ENCODE measurements around the gene ZDHHC4.

Gene ZDHHC4

DNA sequence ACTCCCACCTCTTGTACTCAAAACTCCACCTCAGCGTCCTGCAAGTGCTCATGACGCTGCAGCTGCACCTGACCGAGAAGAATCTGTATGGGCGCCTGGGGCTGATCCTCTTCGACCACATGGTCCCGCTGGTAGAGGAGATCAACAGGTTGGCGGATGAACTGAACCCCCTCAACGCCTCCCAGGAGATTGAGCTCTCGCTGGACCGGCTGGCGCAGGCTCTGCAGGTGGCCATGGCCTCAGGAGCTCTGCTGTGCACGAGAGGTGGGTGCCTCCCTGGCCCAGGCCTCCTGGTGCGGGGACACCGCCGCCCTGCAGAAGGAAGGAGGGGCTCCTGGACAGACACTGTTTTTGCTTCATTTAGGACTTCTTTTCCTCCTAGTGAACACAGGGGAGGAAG, 22.8 kb downstream of the ZDHHC4 start:
- TF ChIP-seq, protein P1, sequence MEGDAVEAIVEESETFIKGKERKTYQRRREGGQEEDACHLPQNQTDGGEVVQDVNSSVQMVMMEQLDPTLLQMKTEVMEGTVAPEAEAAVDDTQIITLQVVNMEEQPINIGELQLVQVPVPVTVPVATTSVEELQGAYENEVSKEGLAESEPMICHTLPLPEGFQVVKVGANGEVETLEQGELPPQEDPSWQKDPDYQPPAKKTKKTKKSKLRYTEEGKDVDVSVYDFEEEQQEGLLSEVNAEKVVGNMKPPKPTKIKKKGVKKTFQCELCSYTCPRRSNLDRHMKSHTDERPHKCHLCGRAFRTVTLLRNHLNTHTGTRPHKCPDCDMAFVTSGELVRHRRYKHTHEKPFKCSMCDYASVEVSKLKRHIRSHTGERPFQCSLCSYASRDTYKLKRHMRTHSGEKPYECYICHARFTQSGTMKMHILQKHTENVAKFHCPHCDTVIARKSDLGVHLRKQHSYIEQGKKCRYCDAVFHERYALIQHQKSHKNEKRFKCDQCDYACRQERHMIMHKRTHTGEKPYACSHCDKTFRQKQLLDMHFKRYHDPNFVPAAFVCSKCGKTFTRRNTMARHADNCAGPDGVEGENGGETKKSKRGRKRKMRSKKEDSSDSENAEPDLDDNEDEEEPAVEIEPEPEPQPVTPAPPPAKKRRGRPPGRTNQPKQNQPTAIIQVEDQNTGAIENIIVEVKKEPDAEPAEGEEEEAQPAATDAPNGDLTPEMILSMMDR (IDR thresholded peaks at IDR 0.05; ENCODE audit: extremely low read depth, missing control alignments), result no peak
- no peak for DNase-seq (ENCODE audit: low spot score)

DNA sequence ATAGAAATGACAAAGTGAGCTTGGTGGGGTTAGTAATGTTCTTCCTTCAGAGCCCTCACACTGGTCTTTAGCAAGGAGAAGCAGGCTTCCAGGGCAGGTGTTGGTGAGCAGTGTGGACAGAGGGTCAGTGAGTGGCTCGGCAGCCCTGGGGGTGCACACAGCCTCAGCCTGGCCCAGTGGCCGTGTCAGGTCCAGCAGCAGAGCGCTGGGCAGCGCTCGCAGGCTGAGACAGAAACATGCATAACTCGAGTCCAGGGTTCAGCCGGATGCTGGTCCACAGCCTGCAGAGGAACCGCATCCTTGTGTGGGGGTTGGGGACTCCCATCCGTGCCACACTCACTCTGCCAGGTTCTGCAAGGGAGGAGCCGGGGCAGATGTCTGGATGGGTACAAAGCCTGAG, 27.2 kb downstream of the ZDHHC4 start:
- TF ChIP-seq, protein P1 (IDR thresholded peaks at IDR 0.05; ENCODE audit: extremely low read depth, missing control alignments), result no peak
- no peak for DNase-seq (ENCODE audit: low spot score)

DNA sequence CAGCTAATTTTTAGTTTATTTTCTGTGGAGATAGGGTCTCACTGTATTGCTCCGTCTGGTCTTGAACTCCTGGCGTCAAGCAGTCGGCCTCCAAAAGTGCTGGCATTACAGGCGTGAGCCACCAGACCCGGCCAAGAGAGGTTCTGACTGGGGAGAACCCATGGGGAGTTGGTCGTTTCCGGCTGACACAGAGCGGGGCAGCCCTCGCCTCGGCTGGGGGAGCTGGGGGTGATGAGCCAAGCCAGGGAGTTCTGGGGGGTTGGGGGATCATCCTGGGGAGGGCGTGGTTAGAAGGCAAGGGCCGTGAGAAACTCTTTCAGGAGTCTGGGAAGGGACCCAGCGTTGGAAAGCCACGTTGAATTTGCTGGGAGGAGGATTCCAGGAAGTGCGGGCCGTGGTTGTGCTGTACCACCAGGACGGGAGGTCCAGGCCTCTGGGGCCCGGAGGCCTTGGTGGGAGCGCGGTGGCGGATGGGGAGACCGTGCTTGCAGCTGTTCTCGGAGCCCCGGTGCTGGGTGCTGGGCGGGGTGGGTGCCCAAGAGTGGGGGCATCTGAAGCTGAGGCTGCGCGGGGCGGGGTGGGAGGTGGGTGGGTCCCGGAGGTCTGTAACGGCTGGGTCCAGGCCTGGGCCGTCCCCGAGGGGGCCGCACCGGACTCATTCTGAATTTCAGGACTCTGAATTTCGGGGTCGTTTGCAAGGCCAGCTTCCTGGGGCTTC, 29.8 kb downstream of the ZDHHC4 start:
- TF ChIP-seq, protein P1 (IDR thresholded peaks at IDR 0.05; ENCODE audit: extremely low read depth, missing control alignments), result no peak

DNA sequence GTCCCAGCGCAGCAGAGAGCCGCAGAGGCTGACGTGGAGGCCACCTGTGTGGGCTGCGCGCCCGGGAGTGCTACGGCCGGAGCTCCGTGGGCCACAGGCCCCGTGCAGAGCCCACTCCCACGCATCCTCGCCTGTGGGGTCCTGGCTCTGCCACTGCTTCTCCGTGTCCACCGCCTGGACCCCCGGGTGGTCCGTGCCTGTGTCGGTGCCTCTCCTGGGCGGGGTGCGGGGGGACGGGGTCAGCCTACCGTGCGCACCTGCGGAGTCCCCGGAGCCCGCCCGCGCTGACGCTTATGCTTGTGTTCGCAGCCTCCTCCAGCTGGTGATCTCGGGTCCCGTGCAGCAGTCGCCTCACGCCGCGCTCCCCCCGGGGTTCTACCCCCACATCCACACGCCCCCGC, 30.4 kb downstream of the ZDHHC4 start:
- DNase-seq (ENCODE audit: low spot score), result no peak
- TF ChIP-seq, protein P1 (IDR thresholded peaks at IDR 0.05; ENCODE audit: extremely low read depth, missing control alignments), result no peak

More for the DNA sequence above, 29.8 kb downstream of the ZDHHC4 start:
- DNase-seq (ENCODE audit: low spot score), result no peak

DNA sequence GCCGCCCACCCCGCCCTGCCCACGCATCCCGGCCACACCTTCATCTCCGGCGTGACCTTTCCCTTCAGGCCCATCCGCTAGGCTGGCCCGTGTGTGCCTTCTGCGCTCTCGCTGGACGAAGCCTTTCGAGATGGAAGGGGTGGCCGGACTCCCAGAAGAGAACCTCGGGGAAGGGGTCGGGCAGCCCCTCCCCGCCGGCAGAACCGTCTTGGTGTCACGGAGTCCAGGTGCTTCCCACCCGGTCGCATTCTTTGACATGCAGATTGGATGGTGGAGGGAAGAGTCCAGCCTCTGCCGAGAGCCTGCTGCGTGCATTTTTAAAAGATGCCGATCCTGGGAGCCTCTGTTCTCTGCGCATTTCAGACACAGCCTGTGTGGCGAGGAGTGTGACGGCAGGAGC, 30.8 kb downstream of the ZDHHC4 start:
- TF ChIP-seq, protein P1 (IDR thresholded peaks at IDR 0.05; ENCODE audit: extremely low read depth, missing control alignments), result no peak
- DNase-seq (ENCODE audit: low spot score), result no peak

DNA sequence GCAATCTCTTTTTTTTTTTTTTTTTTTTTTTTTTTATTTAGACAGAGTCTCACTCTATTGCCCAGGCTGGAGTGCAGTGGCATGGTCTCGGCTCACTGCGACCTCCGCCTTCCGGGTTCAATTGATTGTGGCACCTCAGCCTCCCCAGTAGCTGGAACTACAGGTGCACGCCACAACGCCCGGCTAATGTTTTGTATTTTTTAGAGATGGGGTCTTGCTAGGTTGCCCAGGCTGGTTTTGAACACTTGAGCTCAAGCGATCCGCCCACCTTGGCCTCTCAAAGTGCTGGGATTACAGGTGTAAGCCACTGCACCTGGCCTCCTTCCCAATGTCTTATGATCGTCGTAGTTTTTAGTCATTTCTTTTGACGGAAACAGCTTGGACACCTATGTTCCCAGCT, 31.5 kb downstream of the ZDHHC4 start:
- TF ChIP-seq, protein P1 (IDR thresholded peaks at IDR 0.05; ENCODE audit: extremely low read depth, missing control alignments), result no peak
- no peak for DNase-seq (ENCODE audit: low spot score)

DNA sequence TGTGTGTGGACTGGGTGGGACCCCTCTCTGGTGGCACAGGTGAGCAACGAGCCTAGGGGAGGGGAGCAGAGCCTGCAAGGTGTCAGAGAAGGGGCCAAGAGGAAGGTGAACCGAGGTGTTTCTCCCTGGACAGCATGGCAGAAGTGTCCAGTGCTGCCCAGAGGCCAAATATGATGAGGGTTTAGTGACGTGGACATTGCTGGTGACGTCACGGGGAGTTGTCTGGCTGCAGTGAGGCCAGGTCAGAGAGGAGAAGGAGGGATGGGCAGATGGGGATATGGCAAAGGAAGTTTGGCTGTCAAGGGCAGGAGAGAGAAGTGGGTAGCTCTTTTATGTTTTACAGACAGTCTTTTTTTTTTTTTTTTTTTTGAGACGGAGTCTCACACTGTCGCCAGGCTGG, 35.6 kb downstream of the ZDHHC4 start:
- no peak for DNase-seq (ENCODE audit: low spot score)
- TF ChIP-seq, protein P1 (IDR thresholded peaks at IDR 0.05; ENCODE audit: extremely low read depth, missing control alignments), result no peak

All from GM20000 (cell line).